Measurements from ENCODE around the gene NIT1. TPM values are rescaled to one million over a fixed set of nuclear protein-coding genes. Genes with fewer than 3 reads are reported as not detected.

NIT1 gene
- total and polyA plus RNA-seq, 10 of the 15 experiments (the other 5 are each of a cell fraction or from before 2014, with no cell fraction given) = 19.2 to 54.4 (median 28.3) TPM

DNA sequence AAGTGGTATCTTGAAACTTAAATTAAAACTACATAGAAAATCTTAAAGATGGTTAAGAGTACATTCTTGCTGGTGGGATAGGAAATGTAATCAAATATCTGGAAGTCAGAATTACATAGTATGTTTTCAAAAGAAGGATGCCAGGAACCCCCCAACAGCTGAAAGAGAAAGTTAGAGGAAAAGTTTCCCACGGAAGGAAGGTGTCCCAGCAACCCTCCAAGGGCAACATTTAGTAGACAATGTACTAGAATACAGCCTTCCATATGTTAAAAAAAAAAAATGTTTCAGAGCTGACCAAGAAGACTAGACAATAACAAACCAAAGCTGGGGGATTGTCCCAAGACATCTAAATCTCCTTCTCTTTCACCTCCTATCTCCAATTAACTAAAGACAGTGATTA, 12.4 kb downstream of the NIT1 start (continued):
- TF ChIP-seq, protein P1, sequence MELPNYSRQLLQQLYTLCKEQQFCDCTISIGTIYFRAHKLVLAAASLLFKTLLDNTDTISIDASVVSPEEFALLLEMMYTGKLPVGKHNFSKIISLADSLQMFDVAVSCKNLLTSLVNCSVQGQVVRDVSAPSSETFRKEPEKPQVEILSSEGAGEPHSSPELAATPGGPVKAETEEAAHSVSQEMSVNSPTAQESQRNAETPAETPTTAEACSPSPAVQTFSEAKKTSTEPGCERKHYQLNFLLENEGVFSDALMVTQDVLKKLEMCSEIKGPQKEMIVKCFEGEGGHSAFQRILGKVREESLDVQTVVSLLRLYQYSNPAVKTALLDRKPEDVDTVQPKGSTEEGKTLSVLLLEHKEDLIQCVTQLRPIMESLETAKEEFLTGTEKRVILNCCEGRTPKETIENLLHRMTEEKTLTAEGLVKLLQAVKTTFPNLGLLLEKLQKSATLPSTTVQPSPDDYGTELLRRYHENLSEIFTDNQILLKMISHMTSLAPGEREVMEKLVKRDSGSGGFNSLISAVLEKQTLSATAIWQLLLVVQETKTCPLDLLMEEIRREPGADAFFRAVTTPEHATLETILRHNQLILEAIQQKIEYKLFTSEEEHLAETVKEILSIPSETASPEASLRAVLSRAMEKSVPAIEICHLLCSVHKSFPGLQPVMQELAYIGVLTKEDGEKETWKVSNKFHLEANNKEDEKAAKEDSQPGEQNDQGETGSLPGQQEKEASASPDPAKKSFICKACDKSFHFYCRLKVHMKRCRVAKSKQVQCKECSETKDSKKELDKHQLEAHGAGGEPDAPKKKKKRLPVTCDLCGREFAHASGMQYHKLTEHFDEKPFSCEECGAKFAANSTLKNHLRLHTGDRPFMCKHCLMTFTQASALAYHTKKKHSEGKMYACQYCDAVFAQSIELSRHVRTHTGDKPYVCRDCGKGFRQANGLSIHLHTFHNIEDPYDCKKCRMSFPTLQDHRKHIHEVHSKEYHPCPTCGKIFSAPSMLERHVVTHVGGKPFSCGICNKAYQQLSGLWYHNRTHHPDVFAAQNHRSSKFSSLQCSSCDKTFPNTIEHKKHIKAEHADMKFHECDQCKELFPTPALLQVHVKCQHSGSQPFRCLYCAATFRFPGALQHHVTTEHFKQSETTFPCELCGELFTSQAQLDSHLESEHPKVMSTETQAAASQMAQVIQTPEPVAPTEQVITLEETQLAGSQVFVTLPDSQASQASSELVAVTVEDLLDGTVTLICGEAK (IDR thresholded peaks at IDR 0.05; ENCODE audit: borderline replicate concordance) = no peak
- TF ChIP-seq HDAC6 (IDR thresholded peaks at IDR 0.05; ENCODE audit: unreplicated experiment) (no peak), CBX3 (IDR thresholded peaks at IDR 0.05; ENCODE audit: borderline replicate concordance, low read depth) (no peak), POLR2AphosphoS2 (IDR thresholded peaks at IDR 0.05; ENCODE audit: low read depth, low read length) (no peak), ZNF207 (IDR thresholded peaks at IDR 0.05; ENCODE audit: borderline replicate concordance) (no peak), ZNF384 (IDR thresholded peaks at IDR 0.05; ENCODE audit: borderline replicate concordance, low read depth, low read length) (no peak), NFYB (IDR thresholded peaks at IDR 0.05; ENCODE audit: insufficient read depth, low read depth, low read length) (no peak)
- TF ChIP-seq, protein P2, sequence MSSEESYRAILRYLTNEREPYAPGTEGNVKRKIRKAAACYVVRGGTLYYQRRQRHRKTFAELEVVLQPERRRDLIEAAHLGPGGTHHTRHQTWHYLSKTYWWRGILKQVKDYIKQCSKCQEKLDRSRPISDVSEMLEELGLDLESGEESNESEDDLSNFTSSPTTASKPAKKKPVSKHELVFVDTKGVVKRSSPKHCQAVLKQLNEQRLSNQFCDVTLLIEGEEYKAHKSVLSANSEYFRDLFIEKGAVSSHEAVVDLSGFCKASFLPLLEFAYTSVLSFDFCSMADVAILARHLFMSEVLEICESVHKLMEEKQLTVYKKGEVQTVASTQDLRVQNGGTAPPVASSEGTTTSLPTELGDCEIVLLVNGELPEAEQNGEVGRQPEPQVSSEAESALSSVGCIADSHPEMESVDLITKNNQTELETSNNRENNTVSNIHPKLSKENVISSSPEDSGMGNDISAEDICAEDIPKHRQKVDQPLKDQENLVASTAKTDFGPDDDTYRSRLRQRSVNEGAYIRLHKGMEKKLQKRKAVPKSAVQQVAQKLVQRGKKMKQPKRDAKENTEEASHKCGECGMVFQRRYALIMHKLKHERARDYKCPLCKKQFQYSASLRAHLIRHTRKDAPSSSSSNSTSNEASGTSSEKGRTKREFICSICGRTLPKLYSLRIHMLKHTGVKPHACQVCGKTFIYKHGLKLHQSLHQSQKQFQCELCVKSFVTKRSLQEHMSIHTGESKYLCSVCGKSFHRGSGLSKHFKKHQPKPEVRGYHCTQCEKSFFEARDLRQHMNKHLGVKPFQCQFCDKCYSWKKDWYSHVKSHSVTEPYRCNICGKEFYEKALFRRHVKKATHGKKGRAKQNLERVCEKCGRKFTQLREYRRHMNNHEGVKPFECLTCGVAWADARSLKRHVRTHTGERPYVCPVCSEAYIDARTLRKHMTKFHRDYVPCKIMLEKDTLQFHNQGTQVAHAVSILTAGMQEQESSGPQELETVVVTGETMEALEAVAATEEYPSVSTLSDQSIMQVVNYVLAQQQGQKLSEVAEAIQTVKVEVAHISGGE (CRISPR knock-in tag; IDR thresholded peaks at IDR 0.05) = no peak
- TF ChIP-seq, protein P3, sequence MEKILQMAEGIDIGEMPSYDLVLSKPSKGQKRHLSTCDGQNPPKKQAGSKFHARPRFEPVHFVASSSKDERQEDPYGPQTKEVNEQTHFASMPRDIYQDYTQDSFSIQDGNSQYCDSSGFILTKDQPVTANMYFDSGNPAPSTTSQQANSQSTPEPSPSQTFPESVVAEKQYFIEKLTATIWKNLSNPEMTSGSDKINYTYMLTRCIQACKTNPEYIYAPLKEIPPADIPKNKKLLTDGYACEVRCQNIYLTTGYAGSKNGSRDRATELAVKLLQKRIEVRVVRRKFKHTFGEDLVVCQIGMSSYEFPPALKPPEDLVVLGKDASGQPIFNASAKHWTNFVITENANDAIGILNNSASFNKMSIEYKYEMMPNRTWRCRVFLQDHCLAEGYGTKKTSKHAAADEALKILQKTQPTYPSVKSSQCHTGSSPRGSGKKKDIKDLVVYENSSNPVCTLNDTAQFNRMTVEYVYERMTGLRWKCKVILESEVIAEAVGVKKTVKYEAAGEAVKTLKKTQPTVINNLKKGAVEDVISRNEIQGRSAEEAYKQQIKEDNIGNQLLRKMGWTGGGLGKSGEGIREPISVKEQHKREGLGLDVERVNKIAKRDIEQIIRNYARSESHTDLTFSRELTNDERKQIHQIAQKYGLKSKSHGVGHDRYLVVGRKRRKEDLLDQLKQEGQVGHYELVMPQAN (conservative IDR thresholded peaks at IDR 0.05) = no peak
- TF ChIP-seq, protein P4, sequence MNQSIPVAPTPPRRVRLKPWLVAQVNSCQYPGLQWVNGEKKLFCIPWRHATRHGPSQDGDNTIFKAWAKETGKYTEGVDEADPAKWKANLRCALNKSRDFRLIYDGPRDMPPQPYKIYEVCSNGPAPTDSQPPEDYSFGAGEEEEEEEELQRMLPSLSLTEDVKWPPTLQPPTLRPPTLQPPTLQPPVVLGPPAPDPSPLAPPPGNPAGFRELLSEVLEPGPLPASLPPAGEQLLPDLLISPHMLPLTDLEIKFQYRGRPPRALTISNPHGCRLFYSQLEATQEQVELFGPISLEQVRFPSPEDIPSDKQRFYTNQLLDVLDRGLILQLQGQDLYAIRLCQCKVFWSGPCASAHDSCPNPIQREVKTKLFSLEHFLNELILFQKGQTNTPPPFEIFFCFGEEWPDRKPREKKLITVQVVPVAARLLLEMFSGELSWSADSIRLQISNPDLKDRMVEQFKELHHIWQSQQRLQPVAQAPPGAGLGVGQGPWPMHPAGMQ (IDR thresholded peaks at IDR 0.05; ENCODE audit: borderline replicate concordance) = no peak

Data from GM12878 (cell line).